CD1c-positive myeloid dendritic cell (primary cell): ENCODE data around the gene SBNO2.
A peak's percentile ranks its signal among the peaks of the same experiment; 100 is the strongest.
"Not testable (repeated sequence)": the region's sequence is repeated elsewhere in the genome, so short reads cannot be mapped to it uniquely, and the experiment has no call there.

ENCODE experiments used
- DNase-seq: peaks from one replicate; pipeline ENCODE4 v3.0.0-alpha.2; 2016; ENCODE audit errors: extremely low spot score

Gene SBNO2

DNA sequence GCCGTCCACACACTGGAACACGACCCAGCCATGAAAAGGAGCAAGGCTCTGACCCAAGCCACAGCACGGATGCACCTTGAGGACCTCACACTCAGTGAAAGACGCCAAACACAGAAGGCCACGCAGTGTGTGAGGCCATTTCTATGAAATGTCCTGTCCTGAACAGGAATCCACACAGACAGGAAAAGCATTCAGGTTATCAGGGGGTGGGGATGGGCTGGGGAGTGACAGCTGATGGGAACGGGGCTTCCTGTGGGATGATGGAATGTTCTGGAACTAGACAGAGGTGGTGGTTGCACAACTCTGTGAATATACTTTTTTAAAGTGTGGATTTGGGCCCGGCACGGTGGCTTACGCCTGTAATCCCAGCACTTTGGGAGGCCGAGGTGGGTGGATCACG lies 39.6 kb downstream of the SBNO2 start:
- DNase-seq: no peak

DNA sequence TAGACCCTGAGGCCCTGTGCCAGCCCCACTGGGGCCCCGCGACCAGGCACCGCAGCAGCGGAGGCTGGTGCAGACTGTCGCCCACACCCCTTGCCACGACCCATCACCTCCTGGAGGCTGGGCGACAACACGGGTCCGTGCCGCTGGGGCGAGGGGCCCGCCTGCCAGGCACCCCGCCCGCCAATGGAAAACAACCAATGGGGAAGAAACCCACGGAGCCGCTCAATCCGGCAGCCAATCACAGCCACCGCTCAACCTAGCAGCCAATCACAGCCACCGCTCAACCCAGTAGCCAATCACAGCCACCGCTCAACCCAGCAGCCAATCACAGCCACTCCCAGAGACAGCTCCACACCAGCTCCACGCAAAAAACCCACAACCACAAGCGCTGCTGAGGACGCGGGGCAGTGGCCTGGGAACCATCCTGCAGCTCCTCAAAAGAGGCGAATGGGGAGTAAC lies 40.6 kb downstream of the SBNO2 start:
- DNase-seq: peak; percentile 54

DNA sequence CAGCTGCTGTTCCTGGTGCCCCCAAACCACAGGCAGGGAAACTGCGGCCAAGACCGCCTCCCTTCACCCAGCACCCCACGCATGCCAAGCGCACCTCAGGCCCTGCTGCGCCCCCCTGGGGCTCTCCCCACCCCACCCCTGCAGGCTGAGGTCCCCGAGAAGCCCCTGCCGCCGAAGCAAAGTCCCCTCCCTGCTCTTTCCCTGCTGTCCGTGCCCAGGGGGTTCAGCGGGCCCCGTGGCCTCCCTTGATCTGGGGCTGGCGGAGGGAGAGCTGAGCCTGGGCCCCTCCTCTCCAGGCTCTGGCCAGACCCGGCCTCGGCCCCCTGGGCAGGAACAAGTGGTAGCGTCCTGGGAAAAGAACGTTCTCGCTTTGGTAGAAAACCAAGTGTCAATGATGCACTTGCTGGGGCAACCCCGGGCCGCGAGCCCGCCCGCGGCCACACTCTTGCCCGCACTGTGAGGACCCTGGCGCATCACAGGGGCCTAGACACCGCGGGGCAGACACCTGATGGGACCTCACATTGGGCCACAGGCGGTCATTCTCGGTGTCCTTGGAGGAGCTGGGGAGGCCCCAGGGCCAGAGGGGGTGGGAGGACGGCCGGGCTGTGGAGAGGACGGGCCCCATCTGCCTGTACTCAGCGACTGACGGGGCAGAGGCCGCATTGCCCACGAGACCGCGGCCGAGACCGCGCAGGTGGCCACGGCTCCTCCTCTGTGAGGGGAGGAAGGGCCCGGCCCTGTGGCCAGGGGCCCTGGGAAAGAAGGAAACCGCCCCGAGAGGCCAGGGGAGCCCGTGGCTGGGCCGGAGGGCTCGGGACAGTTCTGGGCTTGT lies 41.3 kb downstream of the SBNO2 start:
- DNase-seq: peak; percentile 27

DNA sequence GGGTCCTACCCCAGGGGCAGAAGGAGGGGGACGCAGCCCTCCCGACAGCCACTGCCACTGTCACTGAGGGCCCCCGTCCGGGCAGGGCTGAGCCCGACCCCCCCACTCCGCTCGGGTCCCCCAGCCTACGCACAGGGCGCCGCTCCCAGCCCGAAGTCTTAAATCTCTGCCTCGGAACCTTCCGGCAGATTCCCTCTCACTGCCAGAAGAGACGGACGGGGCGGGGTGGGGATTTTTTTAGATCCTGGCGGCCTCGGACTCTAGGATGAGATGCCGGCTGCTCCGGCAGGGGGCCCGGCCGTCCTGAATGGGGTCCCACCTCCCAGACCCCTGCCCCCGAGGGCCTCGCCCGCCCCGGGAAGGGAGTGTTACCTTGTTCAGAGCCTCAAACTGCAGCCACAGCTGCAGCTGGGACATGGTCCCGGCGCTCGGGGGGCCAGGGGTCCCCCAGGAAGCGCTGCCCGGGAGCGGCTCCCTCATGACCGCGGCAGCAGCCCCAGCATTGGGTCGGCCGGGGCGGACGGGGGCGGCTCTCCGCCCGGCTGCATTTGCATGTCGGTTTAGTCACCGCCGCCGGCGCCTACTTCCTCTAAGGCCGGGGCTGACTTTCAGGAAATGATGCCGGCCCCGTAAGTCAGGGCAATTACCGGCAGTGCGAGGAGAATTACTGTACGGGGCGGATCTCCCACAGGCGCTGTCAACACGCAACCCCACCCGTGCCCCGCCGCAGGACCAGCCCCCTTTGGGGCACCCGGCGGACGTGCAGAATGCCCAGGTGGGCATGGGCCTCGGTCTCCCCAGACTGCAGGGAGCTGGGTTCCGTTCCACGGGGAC lies 42.1 kb downstream of the SBNO2 start:
- peak; percentile 96 for DNase-seq

DNA sequence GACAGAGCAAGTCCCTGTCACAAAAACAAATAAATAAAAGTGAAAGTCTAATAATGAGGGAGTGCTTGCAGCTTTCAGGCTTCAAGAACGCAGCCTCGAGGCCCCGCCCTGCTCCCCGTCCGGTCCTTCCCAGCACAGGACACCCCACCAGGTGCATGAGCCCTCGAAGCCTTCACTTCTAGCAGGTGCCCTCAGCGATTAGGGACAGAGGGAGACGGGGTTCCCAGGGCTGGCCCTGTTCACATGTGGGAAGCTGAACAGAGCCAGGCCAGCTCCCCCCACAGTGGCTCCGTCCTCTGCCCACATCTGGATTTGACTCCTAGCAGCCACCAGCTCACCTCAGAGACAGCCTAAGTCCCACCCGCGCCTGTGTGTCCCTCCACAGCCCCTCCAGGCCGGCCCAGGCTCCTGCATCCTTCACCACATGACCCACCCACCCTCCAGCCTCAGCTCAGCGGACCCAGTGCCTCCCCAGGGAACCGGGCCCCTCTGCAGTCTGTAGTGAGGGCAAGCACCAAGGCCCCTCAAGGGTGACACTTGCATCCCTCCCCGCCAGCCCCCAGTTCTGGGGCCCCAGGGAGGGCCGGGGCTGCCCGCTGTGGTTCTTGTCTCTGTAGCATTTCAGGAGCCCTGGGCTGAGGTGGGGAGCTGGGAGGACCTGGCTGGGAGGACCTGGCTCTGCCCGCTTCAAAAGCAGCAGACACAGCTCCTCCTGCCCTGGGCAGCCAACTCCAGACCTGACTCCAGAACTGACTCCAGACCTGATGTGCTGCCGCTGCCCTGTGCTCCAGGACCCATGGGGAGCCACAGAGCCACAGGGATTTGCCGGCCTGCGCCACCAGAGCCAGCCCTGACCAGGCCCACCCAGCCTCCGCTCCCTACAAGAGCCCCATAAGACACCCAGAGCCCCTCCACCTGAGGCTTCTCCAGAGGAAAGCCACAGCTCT lies 43.0 kb downstream of the SBNO2 start:
- no peak for DNase-seq

DNA sequence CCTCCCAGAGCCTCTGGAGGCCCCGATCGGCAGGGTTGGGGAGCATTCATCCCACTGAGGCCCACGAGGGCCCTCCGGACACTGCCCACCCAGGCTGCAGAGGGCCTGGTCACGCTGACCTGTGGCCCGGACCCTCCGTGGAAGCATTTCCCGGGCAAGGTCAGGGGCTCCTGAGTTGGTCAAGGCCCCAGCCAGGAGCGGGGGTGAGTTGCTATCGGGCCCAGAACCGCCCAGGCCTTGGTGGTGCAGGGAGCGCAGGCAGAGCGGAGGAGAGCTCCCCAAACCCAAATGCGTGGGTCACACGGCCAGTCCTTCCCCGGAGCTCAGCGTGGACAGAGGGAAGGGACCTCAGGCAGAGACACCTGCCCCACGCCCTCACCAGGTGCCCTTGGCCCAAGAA lies 44.5 kb downstream of the SBNO2 start:
- DNase-seq: no peak

DNA sequence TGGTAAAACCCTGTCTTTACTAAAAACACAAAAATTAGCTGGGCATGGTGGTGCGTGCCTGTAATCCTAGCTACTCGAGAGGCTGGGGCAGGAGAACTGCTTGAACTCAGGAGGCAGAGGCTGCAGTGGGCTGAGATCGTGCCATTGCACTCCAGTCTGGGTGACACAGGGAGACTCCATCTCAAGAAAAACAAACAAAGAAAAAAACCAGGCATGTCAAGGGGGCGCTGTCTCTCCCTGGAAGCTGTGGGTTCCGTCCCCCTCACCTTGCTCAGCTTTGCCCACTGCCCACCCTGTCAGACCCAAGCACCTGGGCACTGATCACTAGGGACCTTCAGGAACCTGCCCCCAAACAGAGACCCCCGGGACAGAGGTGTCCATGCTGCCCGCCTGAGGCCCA lies 45.0 kb downstream of the SBNO2 start:
- not testable (repeated sequence) for DNase-seq

DNA sequence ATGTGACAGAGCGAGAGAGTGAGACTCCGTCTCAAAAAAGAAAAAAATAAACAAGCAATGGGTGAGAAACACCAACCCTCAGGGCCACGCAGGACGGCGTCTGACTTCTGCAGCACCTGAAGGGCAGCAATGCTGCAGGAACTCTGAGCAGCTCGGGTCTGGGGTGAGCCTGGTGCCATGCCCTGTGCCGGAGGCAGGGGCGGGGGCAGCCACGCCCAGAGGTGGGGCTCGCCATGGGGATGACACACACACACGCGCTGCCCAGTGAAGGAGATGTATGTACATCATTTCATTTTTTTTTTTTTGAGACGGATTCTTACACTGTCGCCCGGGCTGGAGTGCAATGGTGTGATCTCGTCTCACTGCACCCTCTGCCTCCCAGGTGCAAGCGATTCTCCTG lies 46.0 kb downstream of the SBNO2 start:
- DNase-seq: no peak

DNA sequence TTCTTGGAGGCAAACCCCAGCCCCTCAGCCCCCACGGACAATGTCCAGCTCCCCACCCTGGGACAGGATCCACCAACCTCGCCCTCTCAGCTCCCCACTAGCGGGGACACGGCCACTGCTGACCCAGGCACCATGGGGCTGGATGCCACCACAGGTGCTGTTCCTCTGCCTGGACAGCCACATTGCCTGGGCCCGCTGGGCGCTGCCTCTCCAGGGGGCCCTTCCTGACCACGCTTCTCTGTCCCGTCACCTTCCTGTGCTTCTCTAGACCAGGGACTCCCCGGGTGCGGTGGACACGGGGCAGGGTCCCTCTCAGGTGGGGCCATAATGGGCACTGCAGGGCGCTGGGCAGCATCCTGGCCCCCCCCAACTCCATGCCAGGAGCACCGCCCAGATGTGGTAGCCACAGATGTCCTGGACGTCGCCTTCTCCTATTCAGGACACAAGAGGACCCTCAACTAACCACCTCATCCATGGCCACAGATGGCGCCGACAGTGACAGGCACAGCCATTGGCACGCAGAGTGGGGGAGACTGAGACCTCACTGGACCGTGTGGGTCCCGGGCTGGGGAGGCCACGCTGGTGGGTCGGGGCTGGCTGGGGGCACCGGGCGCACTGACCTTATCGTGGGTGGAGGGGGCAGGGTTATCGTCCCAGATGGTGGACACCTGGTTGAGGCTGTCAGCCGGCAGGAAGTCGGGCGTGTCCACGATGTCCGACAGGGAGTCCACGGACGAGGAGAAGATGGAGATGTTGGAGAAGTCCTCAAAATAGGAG lies 46.9 kb downstream of the SBNO2 start:
- DNase-seq: no peak

DNA sequence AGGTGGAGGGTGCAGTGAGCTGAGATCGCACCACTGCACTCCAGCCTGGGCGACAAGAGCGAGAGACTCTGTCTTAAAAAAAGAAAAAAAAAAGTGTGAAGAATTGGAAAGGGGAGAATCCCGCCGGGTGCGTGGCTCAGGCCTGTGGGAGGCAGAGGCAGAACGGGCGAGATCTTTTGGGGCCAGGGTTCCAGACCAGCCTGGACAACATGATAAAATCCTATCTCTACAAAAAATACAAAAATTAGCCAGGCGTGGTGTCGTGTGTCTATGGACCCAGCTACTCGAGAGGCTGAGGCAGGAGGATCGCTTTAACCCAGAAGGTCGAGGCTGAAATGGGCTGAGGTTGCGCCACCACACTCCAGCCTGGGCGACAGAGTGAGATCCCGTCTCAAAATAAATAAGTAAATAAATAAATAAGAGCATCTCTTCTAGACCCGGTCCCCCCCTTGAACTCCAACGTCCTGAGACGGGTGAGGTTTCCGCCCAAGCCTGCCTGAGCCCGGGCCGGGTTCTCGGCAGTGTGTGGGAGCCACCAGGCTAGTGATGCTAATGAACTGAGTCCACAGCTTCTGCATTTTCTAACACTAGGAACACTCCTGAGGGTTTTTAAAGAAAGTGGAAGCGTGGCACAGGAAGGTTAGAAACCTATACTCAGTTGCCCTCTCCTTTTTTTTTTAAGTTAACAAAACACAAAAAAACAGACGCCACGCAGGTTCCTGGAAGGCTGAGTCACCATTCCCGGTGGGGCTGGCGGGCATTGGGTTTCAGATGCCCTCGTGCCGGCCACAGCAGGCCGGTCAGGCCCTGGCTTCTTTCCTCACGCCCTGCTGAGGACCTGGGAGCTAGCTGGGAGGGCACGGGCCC lies 48.2 kb downstream of the SBNO2 start:
- DNase-seq: peak; percentile 86

DNA sequence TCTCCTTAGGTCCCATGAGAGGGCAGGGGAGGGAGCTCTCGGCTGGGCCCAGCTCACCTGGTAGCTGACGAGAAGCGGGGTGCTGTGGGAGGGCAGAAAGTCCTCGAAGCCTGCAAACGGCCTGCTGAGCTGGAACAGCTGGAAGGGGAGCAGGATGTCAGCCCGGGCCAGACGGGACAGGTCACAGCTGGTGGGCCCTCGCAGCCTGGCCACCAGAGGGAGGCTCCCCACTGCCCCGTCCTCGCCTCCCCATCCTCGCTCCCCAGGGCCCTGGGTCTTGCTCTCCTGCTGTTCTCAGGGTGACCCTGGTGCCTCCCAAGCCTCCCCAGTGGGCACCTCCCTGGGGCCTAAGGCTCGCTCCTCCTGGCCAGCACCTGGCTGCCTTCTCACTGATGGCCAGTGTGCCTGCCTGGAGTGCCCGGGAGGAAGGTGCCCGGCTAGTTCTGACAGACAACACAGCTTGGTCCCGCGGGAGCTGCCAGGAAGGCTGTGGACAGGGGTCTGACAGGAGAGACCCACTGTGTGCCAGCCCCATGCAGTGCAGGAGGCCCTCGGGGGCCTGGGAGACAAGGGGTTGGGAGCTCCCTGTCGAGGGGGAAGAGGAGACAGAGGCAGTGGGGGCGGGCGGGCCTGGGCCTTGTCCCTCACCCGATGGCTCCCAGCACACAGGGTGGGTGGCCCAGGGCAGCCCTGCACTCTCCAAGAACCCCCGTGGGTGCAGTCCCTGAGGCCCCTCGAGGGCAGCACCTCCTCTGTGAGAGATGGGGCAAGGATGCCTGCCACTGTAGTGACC lies 50.0 kb downstream of the SBNO2 start:
- no peak for DNase-seq

DNA sequence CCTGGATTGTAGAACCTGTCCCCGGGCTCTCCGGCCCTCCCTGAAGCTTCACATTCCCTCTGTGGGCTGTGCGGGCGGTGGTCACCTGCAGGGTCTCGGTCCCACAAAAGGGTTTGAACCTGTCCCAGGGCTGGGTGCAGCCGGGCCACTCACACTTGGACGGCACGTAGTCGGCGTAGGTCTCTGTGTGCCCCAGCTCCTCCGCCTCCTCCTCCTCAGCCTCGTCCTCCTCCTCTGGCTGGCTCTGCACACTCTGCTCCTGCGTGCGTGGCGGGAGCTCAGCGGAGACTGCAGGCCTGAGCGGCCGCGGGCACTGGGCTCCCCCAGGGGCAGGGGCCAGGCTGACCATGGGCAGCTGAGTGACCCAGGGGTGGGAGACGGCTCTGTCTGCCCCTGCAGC lies 50.7 kb downstream of the SBNO2 start:
- DNase-seq: no peak

DNA sequence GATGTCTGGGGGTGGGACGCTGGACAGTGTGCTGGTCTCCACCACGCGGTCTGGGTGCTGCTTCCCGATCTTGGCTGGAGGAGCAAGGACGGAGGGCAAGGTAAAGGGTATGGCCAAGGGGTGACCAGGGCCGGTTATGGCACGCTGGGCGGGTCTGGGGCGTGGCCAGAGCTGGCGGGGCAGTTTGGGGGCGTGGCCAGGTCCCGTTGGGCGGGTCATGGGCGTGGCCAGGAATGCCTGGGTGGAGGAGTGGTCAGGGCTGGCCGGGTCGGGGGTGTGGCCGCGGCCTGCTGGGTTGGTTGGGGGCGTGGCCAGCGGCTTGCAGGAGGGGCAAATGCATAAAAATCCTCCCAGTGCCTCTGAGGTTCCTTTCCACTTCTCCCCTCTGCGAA lies 51.1 kb downstream of the SBNO2 start:
- DNase-seq: peak; percentile 71

DNA sequence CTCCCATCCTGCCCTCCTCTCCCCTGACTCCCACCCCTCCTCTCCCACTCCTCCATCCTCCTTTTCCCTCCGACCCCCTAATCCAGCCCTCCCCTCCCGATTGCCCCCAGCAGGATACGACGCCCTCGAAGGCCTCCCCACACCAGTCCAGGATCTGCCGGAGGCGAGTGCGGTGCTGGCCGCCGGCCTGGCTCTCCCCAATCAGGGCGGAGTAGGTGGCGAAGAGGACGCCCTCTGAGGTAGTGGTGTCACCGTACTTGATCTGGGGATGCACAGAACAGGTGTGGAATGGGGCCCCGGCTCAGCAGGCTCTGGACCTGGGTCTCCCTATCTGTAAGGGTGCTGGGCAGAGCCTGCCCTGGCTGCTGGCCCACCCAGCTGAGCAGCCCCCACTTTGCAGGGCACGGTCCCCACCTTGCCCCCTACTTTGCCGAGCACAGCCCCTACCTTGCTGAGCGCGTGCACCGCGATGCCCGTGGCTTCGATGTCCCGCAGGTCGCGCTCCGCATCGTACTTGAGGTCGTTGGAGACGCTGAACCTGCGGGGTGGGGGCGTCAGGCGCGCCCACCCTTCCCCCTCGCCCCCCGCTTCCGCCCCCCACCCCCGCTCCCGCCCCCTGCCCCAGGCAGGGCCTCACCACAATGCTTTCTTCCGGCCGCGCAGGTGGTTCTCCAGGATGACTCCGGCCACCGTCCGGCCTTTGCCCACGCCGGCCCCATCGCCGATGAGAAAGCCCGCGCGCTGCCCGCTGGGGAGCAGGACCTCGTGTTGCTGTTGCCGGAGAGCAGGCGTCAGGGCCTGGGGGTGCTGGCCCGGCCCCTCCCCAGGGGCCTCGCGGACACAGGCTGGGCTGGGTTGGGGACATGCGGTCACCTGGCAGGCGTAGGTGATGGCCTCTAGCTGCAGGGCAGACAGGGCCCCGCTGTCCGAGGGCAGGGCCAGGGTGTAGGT lies 51.8 kb downstream of the SBNO2 start:
- no peak for DNase-seq

DNA sequence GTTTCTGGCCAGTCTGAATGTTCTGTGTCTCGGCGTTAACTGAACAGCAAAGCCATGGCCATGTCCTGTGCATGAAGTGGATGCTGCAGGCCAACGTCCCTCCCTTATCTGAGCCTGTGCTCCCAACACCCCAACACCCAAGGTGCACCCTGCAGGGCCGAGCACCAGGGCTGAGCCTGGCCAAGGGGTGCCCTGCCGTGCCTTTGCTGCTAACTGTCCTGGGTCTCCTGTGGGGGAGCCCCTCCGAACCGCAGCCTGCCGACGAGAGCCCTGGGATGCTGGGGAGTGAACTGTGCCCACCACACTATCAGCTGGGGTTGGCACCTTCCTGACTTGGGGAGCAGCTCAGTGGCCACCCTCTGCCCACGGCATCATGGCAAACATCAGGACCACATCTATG lies 52.7 kb downstream of the SBNO2 start:
- DNase-seq: no peak

DNA sequence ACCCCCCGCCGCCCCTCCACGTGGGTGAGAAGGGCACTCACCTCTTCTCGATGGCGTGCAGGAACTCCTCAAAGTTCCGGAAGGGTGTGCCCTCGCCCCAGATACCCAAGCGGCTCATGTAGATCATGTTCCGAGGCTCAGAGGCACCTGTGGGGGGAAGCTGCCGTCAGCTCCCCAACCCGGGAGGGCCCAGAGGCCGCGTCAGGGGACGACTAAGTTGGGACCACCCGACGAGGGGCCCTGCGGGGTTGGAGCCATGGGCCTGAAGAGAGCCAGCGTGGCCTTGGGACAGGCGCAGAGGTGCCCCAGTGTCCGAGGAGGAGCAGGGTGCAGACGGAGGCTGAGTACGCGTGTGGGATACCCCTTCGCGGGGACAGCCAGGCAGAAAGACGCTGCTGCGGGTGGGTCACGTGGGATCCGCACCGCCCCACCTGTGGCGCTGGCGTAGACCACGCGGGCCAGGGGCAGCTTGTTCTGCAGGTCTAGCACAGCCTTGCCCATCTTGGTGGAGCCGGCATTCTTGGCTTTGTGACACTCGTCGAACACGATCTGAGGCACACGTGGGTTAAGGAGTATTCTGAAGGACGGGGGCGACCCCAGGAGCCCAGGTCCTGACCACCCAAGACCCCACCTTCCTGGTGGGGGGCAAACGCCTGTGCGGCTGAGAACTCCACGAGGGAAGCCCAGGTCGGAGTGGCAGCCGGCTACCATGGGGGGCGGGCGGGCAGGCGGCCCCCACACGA lies 54.4 kb downstream of the SBNO2 start:
- DNase-seq: no peak

DNA sequence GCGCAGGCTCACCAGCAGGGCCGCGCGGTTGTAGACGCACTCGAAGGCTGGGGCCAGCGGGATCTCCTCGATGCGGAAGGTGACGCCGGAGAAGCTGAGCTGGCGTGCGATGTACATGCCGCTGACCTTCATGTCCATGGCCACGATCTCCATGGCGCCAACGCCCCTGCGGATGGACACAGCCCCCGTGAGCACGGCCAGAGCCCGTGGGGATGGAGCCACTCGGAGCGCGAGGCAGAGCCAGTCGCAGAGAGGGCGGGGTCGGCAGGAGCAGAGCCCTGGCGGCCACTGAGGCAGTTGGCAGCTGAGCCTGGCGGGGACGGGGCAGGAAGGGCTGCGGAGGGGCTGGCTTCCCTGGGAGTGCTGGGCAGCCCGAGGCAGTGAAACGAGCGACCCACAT lies 55.1 kb downstream of the SBNO2 start:
- DNase-seq: no peak
